K562 (cell line): Measurements from ENCODE around the gene PACS2. TPM values are rescaled to one million over a fixed set of nuclear protein-coding genes. Genes with fewer than 3 reads are reported as not detected.

Experiments
- ATAC-seq: fragments of 200-7000 bp; cut with Tn5 transposase; 3 replicates; pipeline ENCODE4 v1.9.1; 2020; ENCODE audit warnings: moderate library complexity
- BruUV-seq: library from RNA; stranded (reverse); fragments of 400-500 nt; replicated peaks from 2 replicates; lab custom pipeline; 2021; lab: Mats Ljungman, UMichigan
- CTCF ChIA-PET: fragments of 300-600 bp; formaldehyde crosslinking; extraction: SDS; loops from one replicate; lab custom pipeline; 2021; ENCODE audit warnings: low intra/inter-chr PET ratio; lab: Yijun Ruan, JAX
- POLR2A ChIA-PET: fragments of 300-600, 350-650 bp; sonication (Branson Sonifier 250); formaldehyde crosslinking; extraction: SDS; loops from one replicate; lab custom pipeline; 2021; ENCODE audit warnings: antibody characterized with exemption, inconsistent platforms; lab: Yijun Ruan, JAX
- DNase-seq, 4 experiments: peaks; one replicate each; pipeline versions ENCODE4 v3.0.0 to v3.0.0-alpha.2; 2011 to 2018; ENCODE audit warnings: low spot score in 3 of 4, mixed read lengths in 3 of 4; ENCODE audit errors: extremely low read depth in 1 of 4
- FAIRE-seq: peaks from 2 replicates; lab custom pipeline; 2011; peaks lifted over from hg19 to GRCh38; lab: Jason Lieb, UNC
- H2AFZ ChIP-seq: 2 replicates; pipeline ENCODE4 v1.6.0; 2011; ENCODE audit warnings: low read depth, low read length, control low read depth, inconsistent platforms
- H3K27ac ChIP-seq: fragments of 200-600 bp; 3 replicates; pipeline ENCODE4 v1.8.0; 2011; ENCODE audit warnings: low read depth, mild to moderate bottlenecking, control low read depth, inconsistent platforms, low read length, moderate library complexity, mixed read lengths; ENCODE audit errors: extremely low read depth
- H3K27me3 ChIP-seq, 2 experiments: fragments of 300-600 bp in 1 of 2; 2 replicates in 1 of 2; 3 replicates in 1 of 2; pipeline versions ENCODE4 v1.6.0 to v1.8.0; 2011; ENCODE audit warnings: inconsistent platforms in 2 of 2, low read length in 2 of 2, mild to moderate bottlenecking in 1 of 2, mixed read lengths in 1 of 2, moderate library complexity in 1 of 2; ENCODE audit not compliant: control insufficient read depth in 2 of 2, insufficient read depth in 2 of 2
- H3K36me3 ChIP-seq: fragments of 300-600 bp; 3 replicates; pipeline ENCODE4 v1.8.0; 2011; ENCODE audit warnings: mild to moderate bottlenecking, low read length, inconsistent platforms; ENCODE audit not compliant: control insufficient read depth, insufficient read depth
- H3K4me1 ChIP-seq, 2 experiments: fragments of 200-600 bp in 1 of 2; replicated peaks in 1 of 2; 2 replicates in 1 of 2; 3 replicates in 1 of 2; pipeline versions ENCODE4 v1.5.1 to v1.8.0; 2011; ENCODE audit warnings: inconsistent platforms in 2 of 2, low read length in 2 of 2, mild to moderate bottlenecking in 1 of 2, mixed read lengths in 1 of 2, moderate library complexity in 1 of 2; ENCODE audit not compliant: control insufficient read depth in 2 of 2, insufficient read depth in 2 of 2
- H3K4me2 ChIP-seq: 2 replicates; pipeline ENCODE4 v1.6.1; 2011; ENCODE audit warnings: low read length, control low read depth, inconsistent platforms, mixed read lengths; ENCODE audit not compliant: insufficient read depth
- H3K4me3 ChIP-seq: fragments of 200-600 bp; sonication (generic), shearing (Covaris generic); 2 replicates; pipeline ENCODE4 v1.5.1; 2016; ENCODE audit warnings: control low read depth, inconsistent platforms
- H3K79me2 ChIP-seq: fragments of 200-600 bp; 3 replicates; pipeline ENCODE4 v1.8.0; 2011; ENCODE audit warnings: low read length, inconsistent platforms; ENCODE audit not compliant: control insufficient read depth, insufficient read depth
- H3K9ac ChIP-seq, 2 experiments: 2 replicates each; pipeline versions ENCODE4 v1.6.0 to v1.6.1; 2011; ENCODE audit warnings: low read depth in 2 of 2, low read length in 2 of 2, control low read depth in 1 of 2, inconsistent platforms in 1 of 2, mild to moderate bottlenecking in 1 of 2, mixed read lengths in 1 of 2; ENCODE audit not compliant: insufficient read depth in 1 of 2
- H3K9me1 ChIP-seq: one replicate; pipeline ENCODE4 v1.6.0; 2011; ENCODE audit warnings: inconsistent platforms, mild to moderate bottlenecking, low read length, moderate library complexity; ENCODE audit not compliant: control insufficient read depth, insufficient read depth
- H3K9me3 ChIP-seq: replicated peaks from 2 replicates; pipeline ENCODE4 v1.5.1; 2011; ENCODE audit warnings: low read depth, low read length, inconsistent platforms; ENCODE audit not compliant: control insufficient read depth, insufficient read depth
- H4K20me1 ChIP-seq: replicated peaks from 2 replicates; pipeline ENCODE4 v1.6.1; 2011; ENCODE audit warnings: low read length, inconsistent platforms, mixed read lengths; ENCODE audit not compliant: control insufficient read depth, insufficient read depth
- ASH1L ChIP-seq: fragments of 450-650 bp; IDR thresholded peaks from 2 replicates; pipeline ENCODE4 v1.6.1; 2018; ENCODE audit warnings: borderline replicate concordance, mild to moderate bottlenecking, low read depth; ENCODE audit not compliant: partially characterized antibody
- DPF2 ChIP-seq: fragments of 450-650 bp; IDR thresholded peaks from 2 replicates; pipeline ENCODE4 v1.6.1; 2016
- KAT2B ChIP-seq: IDR thresholded peaks from one replicate; pipeline ENCODE4 v1.6.1; 2012; ENCODE audit warnings: low read depth, mild to moderate bottlenecking, control low read depth, inconsistent platforms, low read length, moderate library complexity
- RNF2 ChIP-seq: sonication (generic); IDR thresholded peaks from 2 replicates; pipeline ENCODE4 v1.6.1; 2016
- ZEB2 ChIP-seq: fragments of 450-650 bp; IDR thresholded peaks from 2 replicates; pipeline ENCODE4 v1.6.1; 2016
- ZNF785 ChIP-seq: fragments of 250-450 bp; sonication (Bioruptor Pico); IDR thresholded peaks from 2 replicates; pipeline ENCODE4 v1.4.0; 2020; ENCODE audit warnings: mild to moderate bottlenecking
- WGBS: fragments of 100-300 bp; shearing (Covaris generic); methylation state at CpG from one replicate; pipeline ENCODE4 v1.1.6; 2016; ENCODE audit warnings: low coverage, mixed read lengths; ENCODE audit not compliant: insufficient coverage; ENCODE audit errors: missing lambda C conversion rate; 5-methylcytosine and 5-hydroxymethylcytosine counted together
- in situ Hi-C: fragments of 300-500 bp; cut with MboI; formaldehyde crosslinking; loops from 4 replicates; pipeline ENCODE4 v1.15.0; 2018; ENCODE audit warnings: inconsistent platforms, mixed read lengths
- intact Hi-C: fragments of 100-400 bp; cut with micrococcal nuclease; formaldehyde crosslinking; loops from 2 replicates; pipeline ENCODE4 v1.14.2; 2022
- polyA plus RNA-seq, 8 experiments: library from polyadenylated mRNA; depleted of rRNA in 4 of 8; stranded (reverse) in 5 of 8; unstranded in 3 of 8; fragments of >200 nt; fragmentation: Nextera tagmentation in 2 of 8; fragmentation: Illumina TruSeq in 1 of 8; extraction: Ambion mirVana in 2 of 8; extraction: Trizol in 1 of 8; gene quantifications; 2 replicates each; pipeline versions ENCODE4 v1.2.1 to v1.2.3, GENCODE V29; 2011 to 2014; ENCODE audit warnings: inconsistent platforms in 1 of 8, missing spikeins in 1 of 8
- total RNA-seq, 7 experiments: library from RNA; depleted of rRNA in 6 of 7; stranded (reverse); fragments of >200 nt in 6 of 7; fragmentation: Illumina TruSeq in 2 of 7; extraction: Trizol in 2 of 7; gene quantifications; 2 replicates each; pipeline versions ENCODE4 v1.2.1 to v1.2.3, GENCODE V29; 2011 to 2021; ENCODE audit warnings: low replicate concordance in 1 of 7
- TF ChIP-seq, protein P1 (sequence below): sonication (generic); formaldehyde crosslinking; IDR thresholded peaks from 2 replicates; pipeline ENCODE4 v1.8.0; 2023; ENCODE audit warnings: mild to moderate bottlenecking, missing genetic modification reagents
- TF ChIP-seq, protein P2 (sequence below), 2 experiments: IDR thresholded peaks; 2 replicates each; pipeline ENCODE4 v1.6.1; 2012; ENCODE audit warnings: improper control_type of control experiment in 2 of 2, low read depth in 2 of 2, low read length in 2 of 2, borderline replicate concordance in 1 of 2
- TF ChIP-seq, protein P3 (sequence below): fragments of 200-400 bp; formaldehyde crosslinking; IDR thresholded peaks from 2 replicates; pipeline ENCODE4 v1.6.1; 2017; ENCODE audit warnings: mild to moderate bottlenecking, low read depth, low read length, moderate library complexity

Gene PACS2
- total and polyA plus RNA-seq, 9 of the 15 experiments (the other 6 are each of a cell fraction or from before 2014, with no cell fraction given), result 0.11 to 20.8 (median 9.9) TPM

DNA sequence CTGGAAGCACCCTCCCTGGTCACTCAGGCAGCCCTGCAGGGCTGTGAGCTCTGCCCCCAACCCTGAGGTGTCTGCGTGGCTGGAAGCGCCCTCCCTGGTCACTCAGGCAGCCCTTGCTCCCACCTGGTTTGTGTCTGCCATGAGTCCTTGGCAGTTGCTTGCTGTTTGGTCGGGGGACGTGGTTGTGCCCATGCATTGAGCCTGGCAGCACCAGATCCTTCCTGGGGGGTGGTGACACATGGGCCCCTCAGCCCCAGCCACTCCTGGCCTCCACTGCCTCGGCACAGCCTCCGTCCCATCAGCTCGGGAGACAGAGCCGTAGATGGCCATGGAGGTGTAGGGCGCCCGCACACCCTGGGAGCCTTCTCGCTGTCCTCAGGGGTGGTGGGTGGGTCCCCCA is 124.6 kb downstream of the PACS2 start (continued):
- TF ChIP-seq, protein P1, sequence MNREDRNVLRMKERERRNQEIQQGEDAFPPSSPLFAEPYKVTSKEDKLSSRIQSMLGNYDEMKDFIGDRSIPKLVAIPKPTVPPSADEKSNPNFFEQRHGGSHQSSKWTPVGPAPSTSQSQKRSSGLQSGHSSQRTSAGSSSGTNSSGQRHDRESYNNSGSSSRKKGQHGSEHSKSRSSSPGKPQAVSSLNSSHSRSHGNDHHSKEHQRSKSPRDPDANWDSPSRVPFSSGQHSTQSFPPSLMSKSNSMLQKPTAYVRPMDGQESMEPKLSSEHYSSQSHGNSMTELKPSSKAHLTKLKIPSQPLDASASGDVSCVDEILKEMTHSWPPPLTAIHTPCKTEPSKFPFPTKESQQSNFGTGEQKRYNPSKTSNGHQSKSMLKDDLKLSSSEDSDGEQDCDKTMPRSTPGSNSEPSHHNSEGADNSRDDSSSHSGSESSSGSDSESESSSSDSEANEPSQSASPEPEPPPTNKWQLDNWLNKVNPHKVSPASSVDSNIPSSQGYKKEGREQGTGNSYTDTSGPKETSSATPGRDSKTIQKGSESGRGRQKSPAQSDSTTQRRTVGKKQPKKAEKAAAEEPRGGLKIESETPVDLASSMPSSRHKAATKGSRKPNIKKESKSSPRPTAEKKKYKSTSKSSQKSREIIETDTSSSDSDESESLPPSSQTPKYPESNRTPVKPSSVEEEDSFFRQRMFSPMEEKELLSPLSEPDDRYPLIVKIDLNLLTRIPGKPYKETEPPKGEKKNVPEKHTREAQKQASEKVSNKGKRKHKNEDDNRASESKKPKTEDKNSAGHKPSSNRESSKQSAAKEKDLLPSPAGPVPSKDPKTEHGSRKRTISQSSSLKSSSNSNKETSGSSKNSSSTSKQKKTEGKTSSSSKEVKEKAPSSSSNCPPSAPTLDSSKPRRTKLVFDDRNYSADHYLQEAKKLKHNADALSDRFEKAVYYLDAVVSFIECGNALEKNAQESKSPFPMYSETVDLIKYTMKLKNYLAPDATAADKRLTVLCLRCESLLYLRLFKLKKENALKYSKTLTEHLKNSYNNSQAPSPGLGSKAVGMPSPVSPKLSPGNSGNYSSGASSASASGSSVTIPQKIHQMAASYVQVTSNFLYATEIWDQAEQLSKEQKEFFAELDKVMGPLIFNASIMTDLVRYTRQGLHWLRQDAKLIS (CRISPR knock-in tag), result no peak
- TF ChIP-seq KAT2B, result no peak
- no peak for TF ChIP-seq ASH1L

DNA sequence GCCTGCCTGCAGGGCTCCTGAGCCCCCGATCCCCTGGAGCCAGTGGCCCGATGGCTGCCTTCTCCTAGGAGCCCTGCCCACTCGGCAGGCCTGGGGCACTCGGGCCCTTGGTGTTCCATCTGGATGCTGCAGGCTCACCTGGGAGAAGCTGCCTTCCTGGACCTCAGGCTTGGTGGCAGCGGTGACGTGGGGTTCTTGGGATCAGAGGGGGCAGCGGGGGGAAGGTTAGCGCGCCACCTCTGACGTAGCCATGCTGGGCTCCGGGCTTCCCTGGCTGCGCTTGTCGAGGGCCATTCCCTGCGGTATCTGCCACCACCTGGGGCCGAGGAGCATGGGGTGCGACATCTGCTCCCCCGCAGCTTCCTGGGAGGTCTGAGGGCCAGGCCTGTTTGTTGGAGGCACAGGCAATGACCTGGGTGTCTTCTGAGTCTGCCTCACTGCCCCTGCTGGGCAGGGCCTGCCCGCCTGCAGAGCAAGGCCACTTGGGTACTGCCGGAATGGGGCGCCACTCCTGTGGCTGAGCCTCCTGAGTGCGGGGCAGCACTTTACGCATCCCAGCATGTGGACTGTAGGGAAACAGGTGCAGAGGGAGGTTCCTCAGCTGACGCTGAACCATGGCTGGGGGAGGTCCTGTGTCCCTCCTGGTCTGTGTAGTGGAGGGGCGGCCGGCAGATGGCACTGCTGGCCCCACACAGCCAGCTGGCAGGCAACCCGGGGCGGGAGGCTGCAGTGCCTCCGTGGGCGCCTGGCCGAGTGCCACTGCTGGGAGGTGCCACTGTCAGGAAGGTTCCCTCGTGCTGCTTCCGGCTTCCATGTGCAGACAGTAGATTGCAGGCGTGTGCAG is 125.4 kb downstream of the PACS2 start:
- no peak overlapping the region for H3K4me2 ChIP-seq
- peaks cover 43% of the 10 kb centered on the region for H3K79me2 ChIP-seq
- H3K4me1 ChIP-seq, result peaks cover 0 to 48% of the 10 kb centered on the region in 2 experiments; a peak in 2 of 5 replicates
- H4K20me1 ChIP-seq, result peaks cover 8% of the 10 kb centered on the region; the same call in 1 of the 2 replicates
- intact Hi-C loops, result no loop called here
- CTCF ChIA-PET, result no interaction called here
- DNase-seq, result no peak
- no peak overlapping the region for H3K27ac ChIP-seq
- BruUV-seq, result no TSS peak
- no peaks in the 10 kb centered on the region for H3K9me1 ChIP-seq
- 91% methylated on average over 21 of the region's 33 CpGs for WGBS
- no peak overlapping the region for H2AFZ ChIP-seq
- no peak overlapping the region for H3K4me3 ChIP-seq
- no peak for FAIRE-seq
- POLR2A ChIA-PET, result no interaction called here
- ATAC-seq, result no peak
- H3K27me3 ChIP-seq, result no peaks in the 10 kb centered on the region
- H3K9me3 ChIP-seq, result no peaks in the 10 kb centered on the region
- H3K36me3 ChIP-seq, result peaks cover 51% of the 10 kb centered on the region; the same call in 1 of the 3 replicates
- H3K9ac ChIP-seq, result peak overlapping the region in 1 of 2 experiments; percentile 9; a peak in 1 of 4 replicates
- in situ Hi-C loops, result no loop called here
- TF ChIP-seq, protein P2, sequence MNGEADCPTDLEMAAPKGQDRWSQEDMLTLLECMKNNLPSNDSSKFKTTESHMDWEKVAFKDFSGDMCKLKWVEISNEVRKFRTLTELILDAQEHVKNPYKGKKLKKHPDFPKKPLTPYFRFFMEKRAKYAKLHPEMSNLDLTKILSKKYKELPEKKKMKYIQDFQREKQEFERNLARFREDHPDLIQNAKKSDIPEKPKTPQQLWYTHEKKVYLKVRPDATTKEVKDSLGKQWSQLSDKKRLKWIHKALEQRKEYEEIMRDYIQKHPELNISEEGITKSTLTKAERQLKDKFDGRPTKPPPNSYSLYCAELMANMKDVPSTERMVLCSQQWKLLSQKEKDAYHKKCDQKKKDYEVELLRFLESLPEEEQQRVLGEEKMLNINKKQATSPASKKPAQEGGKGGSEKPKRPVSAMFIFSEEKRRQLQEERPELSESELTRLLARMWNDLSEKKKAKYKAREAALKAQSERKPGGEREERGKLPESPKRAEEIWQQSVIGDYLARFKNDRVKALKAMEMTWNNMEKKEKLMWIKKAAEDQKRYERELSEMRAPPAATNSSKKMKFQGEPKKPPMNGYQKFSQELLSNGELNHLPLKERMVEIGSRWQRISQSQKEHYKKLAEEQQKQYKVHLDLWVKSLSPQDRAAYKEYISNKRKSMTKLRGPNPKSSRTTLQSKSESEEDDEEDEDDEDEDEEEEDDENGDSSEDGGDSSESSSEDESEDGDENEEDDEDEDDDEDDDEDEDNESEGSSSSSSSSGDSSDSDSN (IDR thresholded peaks at IDR 0.05; ENCODE audit: borderline replicate concordance in 1 of 2, low read depth in 2 of 2, low read length in 2 of 2), result no peak
- no peak for TF ChIP-seq ZNF785 (CRISPR knock-in tag)
- TF ChIP-seq, protein P3, sequence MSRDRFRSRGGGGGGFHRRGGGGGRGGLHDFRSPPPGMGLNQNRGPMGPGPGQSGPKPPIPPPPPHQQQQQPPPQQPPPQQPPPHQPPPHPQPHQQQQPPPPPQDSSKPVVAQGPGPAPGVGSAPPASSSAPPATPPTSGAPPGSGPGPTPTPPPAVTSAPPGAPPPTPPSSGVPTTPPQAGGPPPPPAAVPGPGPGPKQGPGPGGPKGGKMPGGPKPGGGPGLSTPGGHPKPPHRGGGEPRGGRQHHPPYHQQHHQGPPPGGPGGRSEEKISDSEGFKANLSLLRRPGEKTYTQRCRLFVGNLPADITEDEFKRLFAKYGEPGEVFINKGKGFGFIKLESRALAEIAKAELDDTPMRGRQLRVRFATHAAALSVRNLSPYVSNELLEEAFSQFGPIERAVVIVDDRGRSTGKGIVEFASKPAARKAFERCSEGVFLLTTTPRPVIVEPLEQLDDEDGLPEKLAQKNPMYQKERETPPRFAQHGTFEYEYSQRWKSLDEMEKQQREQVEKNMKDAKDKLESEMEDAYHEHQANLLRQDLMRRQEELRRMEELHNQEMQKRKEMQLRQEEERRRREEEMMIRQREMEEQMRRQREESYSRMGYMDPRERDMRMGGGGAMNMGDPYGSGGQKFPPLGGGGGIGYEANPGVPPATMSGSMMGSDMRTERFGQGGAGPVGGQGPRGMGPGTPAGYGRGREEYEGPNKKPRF, result no peak
- TF ChIP-seq RNF2, result no peak
- TF ChIP-seq DPF2, result no peak
- TF ChIP-seq ZEB2, result no peak
